Upper lobe of left lung (tissue), 4 donors: Measurements from ENCODE around the gene PIAS4.

Experiments
- POLR2AphosphoS5 ChIP-seq, 2 donors: sonication (generic); formaldehyde crosslinking; IDR thresholded peaks; one replicate each; pipeline ENCODE4 v1.5.1; 2017; ENCODE audit warnings: antibody characterized with exemption in 2 of 2
- TF ChIP-seq, protein P1 (sequence below), 6 experiments: fragments of 450-650 bp in 4 of 6; fragments of 200-600 bp in 2 of 6; sonication (generic) in 2 of 6; IDR thresholded peaks; one replicate each; pipeline ENCODE4 v1.5.1; 2016 to 2019; ENCODE audit warnings: antibody characterized with exemption in 6 of 6

DNA sequence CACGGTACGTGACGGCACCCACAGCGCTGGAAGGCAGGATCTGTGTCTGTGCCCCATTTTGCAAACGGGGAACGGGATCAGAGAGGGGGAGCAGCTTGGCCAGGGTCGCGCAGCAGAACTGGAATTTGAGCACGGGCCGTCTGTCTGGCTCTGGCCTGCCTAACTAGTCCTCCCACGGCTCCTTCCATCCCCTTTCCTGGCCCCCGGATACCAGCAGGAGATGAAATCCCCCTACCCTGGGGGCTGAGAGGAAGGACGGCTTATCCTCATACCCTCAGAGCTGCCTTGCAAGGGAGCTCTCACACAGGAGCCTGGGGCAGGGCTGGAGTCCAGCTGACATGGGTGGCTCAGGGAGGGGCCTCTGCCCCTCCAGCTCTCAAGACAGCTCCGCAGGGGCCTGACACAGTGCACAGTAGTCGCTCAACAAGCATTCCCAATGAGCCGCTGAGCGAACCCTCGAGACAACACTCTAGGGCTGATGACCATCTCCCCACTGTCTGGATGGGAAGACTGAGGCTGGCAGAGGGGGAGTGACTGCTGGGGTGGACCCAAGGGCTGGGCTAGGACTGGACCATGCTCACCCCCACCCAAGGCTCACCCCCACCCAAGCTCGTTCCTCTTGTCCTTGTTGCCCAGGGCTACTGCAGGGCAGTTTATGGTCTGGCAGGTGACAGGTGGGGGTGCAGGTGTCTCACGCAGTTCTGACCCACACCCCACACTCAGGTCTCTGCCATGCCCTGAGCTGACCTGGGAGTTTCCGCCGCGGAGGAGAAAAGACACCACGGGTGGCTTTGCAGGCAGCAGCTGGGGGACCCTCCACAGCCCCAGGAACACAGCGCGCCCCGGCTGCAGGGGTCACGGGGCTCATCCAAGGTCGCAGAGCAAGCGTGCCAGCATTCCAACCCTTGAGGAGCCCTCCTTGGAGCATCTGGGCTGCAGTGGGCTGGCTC, 55.2 kb downstream of the PIAS4 start:
- TF ChIP-seq, protein P1, sequence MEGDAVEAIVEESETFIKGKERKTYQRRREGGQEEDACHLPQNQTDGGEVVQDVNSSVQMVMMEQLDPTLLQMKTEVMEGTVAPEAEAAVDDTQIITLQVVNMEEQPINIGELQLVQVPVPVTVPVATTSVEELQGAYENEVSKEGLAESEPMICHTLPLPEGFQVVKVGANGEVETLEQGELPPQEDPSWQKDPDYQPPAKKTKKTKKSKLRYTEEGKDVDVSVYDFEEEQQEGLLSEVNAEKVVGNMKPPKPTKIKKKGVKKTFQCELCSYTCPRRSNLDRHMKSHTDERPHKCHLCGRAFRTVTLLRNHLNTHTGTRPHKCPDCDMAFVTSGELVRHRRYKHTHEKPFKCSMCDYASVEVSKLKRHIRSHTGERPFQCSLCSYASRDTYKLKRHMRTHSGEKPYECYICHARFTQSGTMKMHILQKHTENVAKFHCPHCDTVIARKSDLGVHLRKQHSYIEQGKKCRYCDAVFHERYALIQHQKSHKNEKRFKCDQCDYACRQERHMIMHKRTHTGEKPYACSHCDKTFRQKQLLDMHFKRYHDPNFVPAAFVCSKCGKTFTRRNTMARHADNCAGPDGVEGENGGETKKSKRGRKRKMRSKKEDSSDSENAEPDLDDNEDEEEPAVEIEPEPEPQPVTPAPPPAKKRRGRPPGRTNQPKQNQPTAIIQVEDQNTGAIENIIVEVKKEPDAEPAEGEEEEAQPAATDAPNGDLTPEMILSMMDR (IDR thresholded peaks at IDR 0.05) = no peak
- TF ChIP-seq POLR2AphosphoS5 (IDR thresholded peaks at IDR 0.05) = no peak
